Activated CD8-positive, alpha-beta memory T cell treated with anti-CD3 and anti-CD28 coated beads, Interleukin-2, amount 10 ng/mL, durations not matched to agents 7 days and 5 days (primary cell): ENCODE data around the gene FAM124B. TPM values are rescaled to one million over a fixed set of nuclear protein-coding genes. Genes with fewer than 3 reads are reported as not detected.

Experiments used
- ATAC-seq: fragments of 150-1000 bp; cut with Tn5 transposase; one replicate; pipeline ENCODE4 v1.10.0; 2021; ENCODE audit warnings: moderate library complexity
- CTCF ChIA-PET: fragments of 350-600 bp; sonication (Branson Sonifier 250); formaldehyde crosslinking; loops from one replicate; lab custom pipeline; 2021; ENCODE audit warnings: antibody characterized with exemption; lab: Charles Lee
- DNase-seq: peaks from one replicate; pipeline ENCODE4 v3.0.0-alpha.2; 2020
- H3K27ac Mint-ChIP-seq: one replicate; pipeline ENCODE4 v1.8.0; 2021; ENCODE audit warnings: mild to moderate bottlenecking, mixed read lengths
- H3K27me3 Mint-ChIP-seq: one replicate; pipeline ENCODE4 v1.8.0; 2021; ENCODE audit warnings: mixed read lengths
- H3K36me3 Mint-ChIP-seq: one replicate; pipeline ENCODE4 v1.8.0; 2021; ENCODE audit warnings: mild to moderate bottlenecking, mixed read lengths
- H3K4me1 Mint-ChIP-seq: one replicate; pipeline ENCODE4 v1.8.0; 2021; ENCODE audit warnings: mixed read lengths
- H3K4me3 Mint-ChIP-seq: one replicate; pipeline ENCODE4 v1.8.0; 2021; ENCODE audit warnings: mild to moderate bottlenecking, moderate library complexity, mixed read lengths
- H3K9me3 Mint-ChIP-seq: one replicate; pipeline ENCODE4 v1.8.0; 2022; ENCODE audit warnings: low read depth, mixed read lengths
- total RNA-seq, 2 experiments: library from RNA; stranded (reverse); gene quantifications; one replicate each; pipeline ENCODE4 v1.2.3, GENCODE V29; 2021

Gene FAM124B
- total RNA-seq, 2 experiments from 2014 or later, result 0.15 to 0.23 TPM

DNA sequence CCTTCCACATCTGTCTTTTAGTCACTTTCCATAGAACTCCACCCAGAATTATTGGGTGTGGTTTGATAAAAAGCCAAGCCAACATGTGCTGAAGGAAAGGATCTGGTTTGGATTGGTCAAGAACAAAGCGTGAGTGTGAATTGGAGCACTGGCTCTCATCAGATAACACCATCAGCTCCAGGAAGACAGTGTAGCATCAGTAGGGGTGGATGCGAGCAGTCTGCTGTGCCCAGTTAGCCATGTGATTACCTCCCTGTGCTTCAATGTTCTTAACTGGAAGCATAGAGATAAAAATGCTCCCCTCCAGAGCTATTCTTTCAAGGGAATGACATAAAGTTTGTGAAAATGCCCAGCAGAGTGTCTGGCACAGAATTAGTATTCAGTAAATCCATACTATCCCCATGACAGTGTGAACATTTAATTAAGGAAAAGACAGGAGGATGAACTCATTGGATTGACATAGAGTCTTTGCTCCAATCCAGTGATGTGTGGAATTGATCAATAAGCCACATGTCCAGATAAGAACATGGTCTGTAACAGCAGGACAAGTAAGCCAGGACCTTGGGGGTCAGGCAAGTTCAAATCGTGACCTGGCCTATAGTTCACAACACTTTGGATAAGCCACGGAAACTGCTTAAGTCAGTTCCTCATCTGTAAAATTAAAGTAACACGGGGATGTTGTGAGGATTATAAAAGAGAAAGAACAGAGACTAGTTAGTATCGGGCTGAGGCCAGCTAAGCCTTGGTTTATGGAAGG lies 68.0 kb downstream of the FAM124B start:
- no peaks in the 10 kb centered on the region for H3K9me3 Mint-ChIP-seq
- CTCF ChIA-PET, result no interaction called here

DNA sequence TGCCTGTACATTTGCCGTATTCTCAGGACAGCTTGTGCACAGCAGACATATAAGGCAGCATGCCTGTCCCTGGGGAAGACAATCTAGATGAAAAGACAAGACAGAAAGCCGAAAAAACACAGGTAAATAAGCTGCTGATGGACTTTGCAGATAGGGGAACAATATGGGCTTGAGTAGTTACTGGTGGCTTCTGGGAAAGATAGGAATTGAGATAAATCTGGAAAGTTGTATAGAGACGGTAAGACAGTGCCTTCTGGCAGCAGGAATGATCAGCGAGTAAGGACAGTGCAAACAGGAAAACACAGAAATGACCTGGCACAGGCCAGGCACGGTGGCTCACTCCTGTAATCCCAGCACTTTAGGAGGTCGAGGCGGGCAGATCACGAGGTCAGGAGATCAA lies 70.2 kb downstream of the FAM124B start:
- Mint-ChIP-seq H3K4me3 (no peak overlapping the region), H3K36me3 (no peaks in the 10 kb centered on the region), H3K4me1 (no peaks in the 10 kb centered on the region), H3K27ac (no peak overlapping the region), H3K27me3 (peaks cover 30% of the 10 kb centered on the region), H3K9me3 (no peaks in the 10 kb centered on the region)
- no peak for ATAC-seq
- no peak for DNase-seq
- CTCF ChIA-PET, result no interaction called here

More for the DNA sequence above, 68.0 kb downstream of the FAM124B start:
- Mint-ChIP-seq H3K4me3 (no peak overlapping the region), H3K4me1 (no peaks in the 10 kb centered on the region), H3K36me3 (no peaks in the 10 kb centered on the region), H3K27ac (no peak overlapping the region), H3K27me3 (peaks cover 17% of the 10 kb centered on the region)
- no peak for ATAC-seq
- no peak for DNase-seq

DNA sequence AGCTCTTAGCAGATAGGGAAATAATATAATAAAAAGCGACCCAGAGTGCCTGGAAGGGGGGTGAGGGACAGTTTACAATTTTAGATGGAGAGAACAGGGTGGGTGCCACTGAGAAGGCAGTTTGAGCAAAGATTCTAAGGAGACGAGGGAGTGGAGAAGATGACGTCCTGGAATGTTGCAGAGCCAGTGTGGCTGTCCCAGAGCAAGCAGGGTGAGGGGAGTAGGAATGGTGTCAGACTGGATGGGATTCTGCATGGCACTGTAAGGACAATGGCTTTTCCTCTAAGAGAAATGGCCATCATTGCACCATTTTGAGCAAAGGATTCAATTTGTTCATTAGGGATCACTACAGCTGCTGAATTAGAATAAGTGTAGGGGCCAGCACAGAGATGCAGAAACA lies 73.1 kb downstream of the FAM124B start:
- CTCF ChIA-PET, result no interaction called here
- H3K4me1 Mint-ChIP-seq, result no peaks in the 10 kb centered on the region
- H3K36me3 Mint-ChIP-seq, result no peaks in the 10 kb centered on the region
- no peak overlapping the region for H3K27ac Mint-ChIP-seq
- ATAC-seq, result no peak
- H3K4me3 Mint-ChIP-seq, result no peak overlapping the region
- no peaks in the 10 kb centered on the region for H3K9me3 Mint-ChIP-seq
- H3K27me3 Mint-ChIP-seq, result peaks cover 34% of the 10 kb centered on the region
- no peak for DNase-seq

Other genes starting within 250 kb of the FAM124B start
- gene CUL3, start 183.3 kb upstream of the FAM124B start, total RNA-seq, result 10 to 100 TPM; 72.2 to 79.8 TPM